Gastrocnemius medialis (tissue), 4 donors: Measurements from ENCODE around the gene MCM5. TPM values are rescaled to one million over a fixed set of nuclear protein-coding genes. Genes with fewer than 3 reads are reported as not detected.

ENCODE experiments used
- ATAC-seq, 2 donors: fragments of 150-250 bp; one replicate each; pipeline ENCODE4 v1.9.1; 2016
- DNase-seq, 2 donors: peaks; one replicate each; pipeline ENCODE4 v3.0.0-alpha.2; 2019
- H3K27ac ChIP-seq, 4 donors: fragments of 200-600 bp; sonication (generic); 1 replicate in 1 of 4; 2 replicates in 3 of 4; pipeline ENCODE4 v1.5.1; 2016 to 2018; ENCODE audit warnings: mild to moderate bottlenecking in 2 of 4, moderate library complexity in 1 of 4
- H3K27me3 ChIP-seq, 3 donors: fragments of 200-600 bp; sonication (generic) in 2 of 3; 1 replicate in 1 of 3; 2 replicates in 2 of 3; pipeline versions ENCODE4 v1.5.1 to v1.6.0; 2016 to 2019; ENCODE audit warnings: mild to moderate bottlenecking in 1 of 3, moderate library complexity in 1 of 3
- H3K36me3 ChIP-seq, 2 donors: fragments of 200-600 bp; sonication (generic) in 1 of 2; one replicate each; pipeline ENCODE4 v1.5.1; 2017 to 2018
- H3K4me1 ChIP-seq, 2 donors: fragments of 200-600 bp; sonication (generic) in 1 of 2; one replicate each; pipeline ENCODE4 v1.5.1; 2016 to 2017; ENCODE audit warnings: mild to moderate bottlenecking in 2 of 2
- H3K4me3 ChIP-seq, 4 donors: fragments of 200-600 bp; sonication (generic) in 3 of 4; 1 replicate in 1 of 4; 2 replicates in 3 of 4; pipeline ENCODE4 v1.5.1; 2016 to 2019; ENCODE audit warnings: mild to moderate bottlenecking in 2 of 4
- H3K9me3 ChIP-seq, 3 donors: fragments of 200-600 bp; sonication (generic) in 2 of 3; 1 replicate in 1 of 3; 2 replicates in 2 of 3; pipeline ENCODE4 v1.5.1; 2016 to 2019
- POLR2A ChIP-seq, 2 donors: fragments of 450-650 bp; IDR thresholded peaks; one replicate each; pipeline ENCODE4 v1.6.1; 2017; ENCODE audit warnings: antibody characterized with exemption in 2 of 2, mild to moderate bottlenecking in 2 of 2, moderate library complexity in 2 of 2
- in situ Hi-C, 4 donors: fragments of 200-750 bp; cut with MboI; loops; one replicate each; pipeline versions ENCODE4 v1.15.0 to v1.8.0; 2017; ENCODE audit warnings: low sequenced_read_pairs in 4 of 4
- intact Hi-C: fragments of 100-400 bp; cut with DNase I; formaldehyde crosslinking; loops from one replicate; pipeline ENCODE4 v1.15.1; 2023; ENCODE audit warnings: low total_unique reads
- total RNA-seq, 4 donors: library from RNA; depleted of rRNA; stranded (reverse); fragments of >200 nt; gene quantifications; one replicate each; pipeline versions ENCODE4 v1.1.0 to v1.2.3, GENCODE V29; 2016
- TF ChIP-seq, protein P1 (sequence below), 5 experiments: fragments of 450-650 bp in 3 of 5; fragments of 200-600 bp in 2 of 5; sonication (generic) in 2 of 5; IDR thresholded peaks in 4 of 5; conservative IDR thresholded peaks in 1 of 5; 1 replicate in 4 of 5; 2 replicates in 1 of 5; pipeline ENCODE4 v1.5.1; 2016 to 2019; ENCODE audit warnings: antibody characterized with exemption in 5 of 5, mild to moderate bottlenecking in 3 of 5, moderate library complexity in 3 of 5

Gene MCM5
- total RNA-seq, 4 donors from 2014 or later = 7.1 to 19.3 (median 14.9) TPM

DNA sequence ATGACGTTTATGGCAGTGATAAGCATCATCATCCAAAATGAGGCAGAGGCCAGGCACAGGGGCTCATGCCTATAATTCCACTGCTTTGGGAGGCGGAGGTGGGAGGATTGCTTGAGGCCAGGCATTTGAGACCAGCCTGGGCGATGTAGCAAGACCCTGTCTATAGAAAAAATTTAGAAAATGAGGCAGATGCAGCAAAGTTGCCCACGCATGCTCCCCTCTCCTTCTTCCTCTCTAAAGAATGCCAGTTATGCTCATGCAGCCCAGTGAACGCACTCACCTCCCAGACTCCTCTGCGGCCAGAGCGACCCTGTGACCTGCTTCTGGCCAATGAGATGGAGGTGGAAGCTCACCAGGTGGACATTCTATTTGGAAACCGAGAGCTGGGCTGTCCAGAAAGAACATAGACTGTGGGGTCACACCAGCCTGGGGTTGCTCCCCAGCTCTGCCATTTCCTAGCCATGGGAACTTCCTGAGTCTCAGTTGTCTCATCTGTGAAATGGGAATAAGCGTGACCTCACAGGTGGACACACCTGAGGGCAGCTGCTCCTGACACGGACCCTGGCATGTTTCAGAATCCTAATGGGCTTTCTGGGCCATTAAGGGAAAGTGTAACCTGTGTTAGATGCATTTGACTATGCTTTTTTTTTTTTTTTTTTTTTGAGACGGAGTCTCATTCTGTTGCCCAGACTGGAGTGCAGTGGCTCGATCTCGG lies 44.9 kb downstream of the MCM5 start:
- H3K36me3 ChIP-seq = no peaks in the 10 kb centered on the region
- no peak overlapping the region for H3K27ac ChIP-seq
- TF ChIP-seq, protein P1, sequence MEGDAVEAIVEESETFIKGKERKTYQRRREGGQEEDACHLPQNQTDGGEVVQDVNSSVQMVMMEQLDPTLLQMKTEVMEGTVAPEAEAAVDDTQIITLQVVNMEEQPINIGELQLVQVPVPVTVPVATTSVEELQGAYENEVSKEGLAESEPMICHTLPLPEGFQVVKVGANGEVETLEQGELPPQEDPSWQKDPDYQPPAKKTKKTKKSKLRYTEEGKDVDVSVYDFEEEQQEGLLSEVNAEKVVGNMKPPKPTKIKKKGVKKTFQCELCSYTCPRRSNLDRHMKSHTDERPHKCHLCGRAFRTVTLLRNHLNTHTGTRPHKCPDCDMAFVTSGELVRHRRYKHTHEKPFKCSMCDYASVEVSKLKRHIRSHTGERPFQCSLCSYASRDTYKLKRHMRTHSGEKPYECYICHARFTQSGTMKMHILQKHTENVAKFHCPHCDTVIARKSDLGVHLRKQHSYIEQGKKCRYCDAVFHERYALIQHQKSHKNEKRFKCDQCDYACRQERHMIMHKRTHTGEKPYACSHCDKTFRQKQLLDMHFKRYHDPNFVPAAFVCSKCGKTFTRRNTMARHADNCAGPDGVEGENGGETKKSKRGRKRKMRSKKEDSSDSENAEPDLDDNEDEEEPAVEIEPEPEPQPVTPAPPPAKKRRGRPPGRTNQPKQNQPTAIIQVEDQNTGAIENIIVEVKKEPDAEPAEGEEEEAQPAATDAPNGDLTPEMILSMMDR (IDR thresholded peaks at IDR 0.05 in 4 of 5, conservative IDR thresholded peaks at IDR 0.05 in 1 of 5) = no peak
- TF ChIP-seq POLR2A (IDR thresholded peaks at IDR 0.05) = no peak
- intact Hi-C loops = no loop called here
- in situ Hi-C loops = loop anchor here in 2 of 4 donors (25.0 kb wide), 2 partner anchors 492 to 667 kb away; no protein-coding TSS in a partner anchor
- no peaks in the 10 kb centered on the region for H3K4me1 ChIP-seq
- no peaks in the 10 kb centered on the region for H3K9me3 ChIP-seq
- ATAC-seq (no peak), DNase-seq (no peak)
- no peaks in the 10 kb centered on the region for H3K27me3 ChIP-seq
- no peak overlapping the region for H3K4me3 ChIP-seq

DNA sequence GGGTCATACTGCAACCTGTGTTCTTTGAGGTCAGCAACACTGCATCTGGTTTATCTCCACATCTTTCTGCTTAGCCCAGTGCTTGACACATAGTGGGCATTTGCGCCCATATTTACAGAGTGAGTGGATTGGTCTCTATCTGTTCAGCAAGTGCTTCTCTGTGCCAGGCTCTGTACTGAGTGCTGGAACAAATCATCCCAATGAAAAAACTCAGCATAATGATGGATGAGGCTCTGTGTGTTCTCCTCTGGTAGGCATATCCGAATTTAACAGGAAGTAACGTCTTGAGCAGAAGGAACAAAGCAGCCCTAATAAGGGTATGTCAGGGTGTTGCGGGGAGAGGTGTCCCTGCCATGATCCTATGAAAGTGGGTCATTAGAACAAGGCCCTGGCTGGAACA lies 46.0 kb downstream of the MCM5 start:
- intact Hi-C loops = no loop called here
- H3K36me3 ChIP-seq = no peaks in the 10 kb centered on the region
- H3K9me3 ChIP-seq = no peaks in the 10 kb centered on the region
- TF ChIP-seq POLR2A (IDR thresholded peaks at IDR 0.05) = no peak
- TF ChIP-seq, protein P1 (IDR thresholded peaks at IDR 0.05 in 4 of 5, conservative IDR thresholded peaks at IDR 0.05 in 1 of 5) = no peak
- DNase-seq (no peak), ATAC-seq (no peak)
- no peak overlapping the region for H3K27ac ChIP-seq
- H3K4me1 ChIP-seq = no peaks in the 10 kb centered on the region
- in situ Hi-C loops = loop anchor here in 2 of 4 donors (25.0 kb wide), 2 partner anchors 491 to 666 kb away; no protein-coding TSS in a partner anchor
- H3K27me3 ChIP-seq = no peaks in the 10 kb centered on the region
- H3K4me3 ChIP-seq = no peak overlapping the region

DNA sequence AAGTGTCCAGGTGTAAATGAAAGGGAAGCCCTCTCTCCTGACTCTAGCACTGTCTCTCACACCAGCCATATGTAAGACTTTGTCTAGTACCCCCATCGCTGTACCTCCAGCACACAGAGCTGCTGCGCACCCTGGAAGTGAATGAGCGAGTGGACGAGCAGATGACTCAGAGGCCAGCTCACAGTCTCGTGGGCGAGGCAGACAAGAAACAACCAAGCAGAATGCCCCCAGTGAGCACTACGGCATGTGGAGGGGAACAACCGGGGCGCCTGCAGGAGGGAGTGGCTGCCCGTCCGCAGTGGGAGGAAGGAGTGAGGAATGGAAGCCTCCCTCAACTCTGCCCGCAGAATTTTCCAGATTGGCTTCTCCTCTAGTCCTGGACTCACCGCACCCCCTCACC lies 46.4 kb downstream of the MCM5 start:
- in situ Hi-C loops = loop anchor here in 2 of 4 donors (25.0 kb wide), 2 partner anchors 491 to 666 kb away; no protein-coding TSS in a partner anchor
- Histone ChIP-seq H3K27me3 (no peaks in the 10 kb centered on the region), H3K36me3 (no peaks in the 10 kb centered on the region), H3K9me3 (no peaks in the 10 kb centered on the region), H3K27ac (no peak overlapping the region), H3K4me3 (no peak overlapping the region), H3K4me1 (no peaks in the 10 kb centered on the region)
- TF ChIP-seq POLR2A (IDR thresholded peaks at IDR 0.05) = no peak
- TF ChIP-seq, protein P1 (IDR thresholded peaks at IDR 0.05 in 4 of 5, conservative IDR thresholded peaks at IDR 0.05 in 1 of 5) = no peak
- no peak for ATAC-seq
- intact Hi-C loops = no loop called here
- no peak for DNase-seq

DNA sequence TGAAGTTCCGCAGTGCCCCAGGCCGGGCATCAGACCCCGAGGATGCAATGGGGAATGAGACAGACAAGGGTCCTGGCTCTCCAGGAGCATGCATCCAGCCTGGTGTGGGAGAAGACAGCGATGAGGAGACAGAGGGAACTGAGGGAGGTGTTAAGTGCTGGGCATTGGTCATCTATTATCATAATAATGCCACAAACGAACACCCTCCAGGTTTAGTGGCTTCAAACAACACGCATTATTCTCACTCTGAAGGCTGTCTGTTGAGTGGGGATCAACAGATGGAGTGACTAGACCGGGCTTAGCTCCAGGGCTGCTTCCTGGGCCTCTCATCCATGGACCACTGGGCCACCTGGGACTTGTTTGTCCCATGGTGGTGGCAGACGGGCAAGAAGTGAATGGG lies 48.6 kb downstream of the MCM5 start:
- H3K27me3 ChIP-seq = no peaks in the 10 kb centered on the region
- H3K4me1 ChIP-seq = no peaks in the 10 kb centered on the region
- in situ Hi-C loops (loop anchor here in 2 of 4 donors (25.0 kb wide), 2 partner anchors 489 to 664 kb away; no protein-coding TSS in a partner anchor), intact Hi-C loops (no loop called here)
- no peaks in the 10 kb centered on the region for H3K9me3 ChIP-seq
- H3K27ac ChIP-seq = no peak overlapping the region
- H3K36me3 ChIP-seq = no peaks in the 10 kb centered on the region
- DNase-seq (no peak), ATAC-seq (no peak)
- no peak overlapping the region for H3K4me3 ChIP-seq
- no peak for TF ChIP-seq POLR2A (IDR thresholded peaks at IDR 0.05)
- TF ChIP-seq, protein P1 (IDR thresholded peaks at IDR 0.05 in 4 of 5, conservative IDR thresholded peaks at IDR 0.05 in 1 of 5) = no peak
